ENCODE results near the gene SLC38A10. TPM values are rescaled to one million over a fixed set of nuclear protein-coding genes. Genes with fewer than 3 reads are reported as not detected.

Gene SLC38A10
- 66.0 and 117 TPM in 2 replicates for total RNA-seq

DNA sequence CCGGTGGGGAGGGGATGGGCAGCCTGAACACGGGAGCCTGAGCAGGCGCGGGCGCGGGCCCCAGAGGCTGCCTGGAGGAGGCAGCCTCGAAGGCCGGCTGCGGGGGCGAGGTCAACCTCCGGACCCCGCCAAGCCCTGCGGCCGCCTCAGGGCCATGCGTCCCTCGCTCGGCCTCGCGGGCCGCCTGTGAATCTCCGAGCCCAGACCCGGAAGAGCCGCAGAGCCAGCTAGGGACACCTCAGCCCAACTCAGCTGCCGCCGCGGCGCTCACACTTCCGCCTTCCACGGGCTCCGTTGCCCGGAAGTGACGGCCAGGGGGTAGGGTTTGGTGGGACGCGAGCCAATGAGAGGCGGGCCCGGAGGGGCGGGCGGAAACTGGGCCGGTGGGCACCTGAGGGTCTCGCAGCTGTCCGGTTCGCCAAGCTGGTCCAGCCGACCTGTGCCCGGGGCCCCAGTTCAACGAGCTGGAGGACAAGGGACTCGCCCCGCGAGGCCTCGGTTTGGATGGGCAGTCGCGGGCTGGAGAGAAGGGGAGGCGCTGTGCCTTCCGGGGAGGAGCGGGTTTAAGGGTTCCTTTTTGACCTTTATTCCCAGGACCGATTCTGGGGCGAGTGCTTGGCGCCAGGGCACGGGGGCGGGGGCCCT lies at the start of gene SLC38A10:
Gene SLC38A10 (minus strand): TSS at position 277 of the 645 bp plus-strand sequence. CDS start 386 bp downstream, outside the sequence.

DNA sequence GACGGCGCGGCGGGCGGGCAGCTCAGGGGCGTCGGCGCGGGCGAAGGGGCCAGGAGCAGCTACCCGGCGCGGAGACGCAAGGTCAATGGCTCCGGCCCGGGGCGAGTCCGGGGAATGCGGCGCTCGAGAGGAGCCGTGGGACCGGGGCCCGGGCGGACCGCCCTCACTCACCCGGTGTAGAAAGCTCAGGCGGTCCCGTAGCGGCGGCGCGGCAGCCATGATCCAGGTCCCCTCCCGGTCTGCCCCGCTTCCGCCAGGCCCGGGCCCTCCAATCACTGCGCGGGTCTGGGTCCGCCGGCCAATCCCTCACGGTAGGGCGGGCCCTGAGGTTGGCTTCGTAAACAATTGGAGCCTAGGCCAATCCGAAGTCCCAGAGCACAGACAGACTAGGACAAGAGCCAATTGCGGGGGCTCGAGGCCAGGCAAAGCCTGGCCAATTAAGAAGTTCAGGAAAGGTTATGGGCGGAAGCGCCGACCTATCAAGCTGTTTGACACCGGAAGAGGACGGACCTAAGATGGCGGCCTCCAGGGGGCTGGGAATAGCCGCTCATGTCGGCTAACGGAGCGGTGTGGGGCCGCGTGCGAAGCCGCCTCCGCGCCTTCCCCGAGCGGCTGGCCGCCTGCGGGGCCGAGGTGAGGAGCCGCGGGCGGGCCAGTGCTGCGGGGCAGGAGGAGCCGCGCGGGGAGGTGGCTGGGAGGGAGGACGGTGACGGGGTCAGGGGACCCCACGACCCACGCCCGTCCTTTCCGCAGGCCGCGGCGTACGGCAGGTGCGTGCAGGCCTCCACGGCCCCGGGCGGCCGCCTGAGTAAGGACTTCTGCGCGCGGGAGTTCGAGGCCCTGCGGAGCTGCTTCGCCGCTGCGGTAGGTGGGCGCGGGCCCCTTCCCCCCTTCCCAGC lies 56.0 kb downstream of the SLC38A10 start, which contains the start of the genes NDUFAF8 and TEPSIN:
Gene NDUFAF8 (plus strand): TSS at position 504 of the 899 bp plus-strand sequence. CDS start 46 bp downstream, at position 550.
Gene TEPSIN (minus strand): TSS at position 241 of the 899 bp plus-strand sequence. CDS start 22 bp downstream, at position 219.

DNA sequence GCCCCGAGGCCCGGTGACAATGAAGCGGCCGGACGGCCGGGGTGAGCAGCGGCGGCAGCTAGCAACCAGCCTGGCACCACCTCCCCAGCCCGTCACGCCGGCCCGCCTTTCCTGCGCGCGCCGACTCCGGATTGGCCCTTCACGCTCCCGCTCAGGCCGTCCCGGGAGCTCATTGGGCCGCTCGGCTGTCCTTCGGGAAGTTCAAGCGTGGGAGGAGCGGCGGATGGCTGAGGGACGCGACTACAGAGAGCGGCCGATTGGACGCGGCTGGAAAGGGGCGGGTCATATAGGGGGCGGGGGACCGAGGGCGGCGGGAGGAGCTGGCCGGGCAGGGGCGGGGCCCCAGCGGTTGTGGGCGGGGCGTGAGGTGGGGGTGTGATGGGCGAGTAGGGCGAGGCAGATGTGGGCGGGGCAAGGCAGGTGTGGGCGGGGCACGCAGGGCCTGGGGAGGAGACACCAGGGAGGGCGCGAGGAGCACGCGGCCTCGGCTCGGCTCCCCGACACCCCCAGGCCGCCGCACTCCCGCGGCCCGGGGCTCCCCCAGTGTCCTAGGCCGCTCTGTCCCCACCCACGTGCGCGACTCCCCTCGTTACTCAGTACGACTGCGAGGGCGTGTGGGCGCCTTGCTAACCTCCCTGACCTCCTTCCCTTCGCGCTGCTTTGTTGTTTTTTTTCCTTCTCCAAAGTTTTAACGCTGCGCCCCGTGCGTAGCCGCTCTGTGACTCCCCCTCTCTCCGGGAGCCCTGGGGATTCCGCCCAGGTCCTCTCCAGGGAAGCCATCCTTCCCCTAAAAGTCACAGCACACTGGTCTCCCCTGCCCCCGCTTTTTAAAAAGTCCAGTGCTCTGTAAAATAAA lies 72.0 kb downstream of the SLC38A10 start, which contains the start of gene CEP131:
Gene CEP131 (minus strand): TSS at position 60 of the 856 bp plus-strand sequence. CDS start 2,909 bp downstream, outside the sequence.

Other genes starting within 250 kb of the SLC38A10 start
- not detected in 2 replicates for gene PVALEF, start 129.8 kb downstream of the SLC38A10 start, total RNA-seq
- gene AATK, start 129.1 kb downstream of the SLC38A10 start, total RNA-seq: 0.11 and 0.50 TPM in 2 replicates
- gene CEP131, start 72.3 kb downstream of the SLC38A10 start, total RNA-seq: 15.4 and 16.6 TPM in 2 replicates
- 16.5 and 19.2 TPM in 2 replicates for gene TEPSIN, start 56.3 kb downstream of the SLC38A10 start, total RNA-seq
- 30.0 and 33.6 TPM in 2 replicates for gene NDUFAF8, start 56.0 kb downstream of the SLC38A10 start, total RNA-seq
- 3.3 and 4.6 TPM in 2 replicates for gene BAHCC1, start 100.2 kb upstream of the SLC38A10 start, total RNA-seq
- gene ACTG1, start 217.5 kb upstream of the SLC38A10 start, total RNA-seq: 7,210 and 9,433 TPM in 2 replicates
- 1.5 and 4.6 TPM in 2 replicates for gene FSCN2, start 233.1 kb upstream of the SLC38A10 start, total RNA-seq